ENCODE measurements around the gene ALG12.
"Not testable (repeated sequence)": the region's sequence is repeated elsewhere in the genome, so short reads cannot be mapped to it uniquely, and the experiment has no call there.

ALG12 gene

DNA sequence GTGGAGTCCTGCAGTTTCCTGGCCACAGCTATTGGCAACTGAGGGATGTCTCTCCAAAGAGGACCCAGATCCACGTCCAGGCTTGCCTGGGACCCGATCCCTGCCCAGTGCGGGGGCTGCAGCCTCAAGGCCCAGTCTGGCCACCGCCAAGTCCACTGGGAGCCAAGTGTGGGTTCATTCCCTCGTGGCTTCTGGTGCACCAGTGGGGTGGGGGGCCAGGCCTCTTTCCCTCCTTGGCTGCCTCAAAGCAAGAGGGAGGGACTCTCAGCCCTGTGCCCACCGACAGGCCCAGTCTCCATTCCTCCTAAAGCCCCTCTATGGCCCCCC lies 29.0 kb upstream of the ALG12 start:
- no peak for DNase-seq (ENCODE audit: low read depth in 2 of 3, low spot score in 2 of 3)

- no peak for DNase-seq (ENCODE audit: low read depth in 2 of 3, low spot score in 2 of 3)
These were observed 28.5 kb upstream of the ALG12 start for GRCh38 chr22:49946612-49947295.

GRCh38 chr22:49945042-49945794 lies 27.0 kb upstream of the ALG12 start:
- not testable (repeated sequence) for DNase-seq (ENCODE audit: low read depth in 2 of 3, low spot score in 2 of 3)

DNA sequence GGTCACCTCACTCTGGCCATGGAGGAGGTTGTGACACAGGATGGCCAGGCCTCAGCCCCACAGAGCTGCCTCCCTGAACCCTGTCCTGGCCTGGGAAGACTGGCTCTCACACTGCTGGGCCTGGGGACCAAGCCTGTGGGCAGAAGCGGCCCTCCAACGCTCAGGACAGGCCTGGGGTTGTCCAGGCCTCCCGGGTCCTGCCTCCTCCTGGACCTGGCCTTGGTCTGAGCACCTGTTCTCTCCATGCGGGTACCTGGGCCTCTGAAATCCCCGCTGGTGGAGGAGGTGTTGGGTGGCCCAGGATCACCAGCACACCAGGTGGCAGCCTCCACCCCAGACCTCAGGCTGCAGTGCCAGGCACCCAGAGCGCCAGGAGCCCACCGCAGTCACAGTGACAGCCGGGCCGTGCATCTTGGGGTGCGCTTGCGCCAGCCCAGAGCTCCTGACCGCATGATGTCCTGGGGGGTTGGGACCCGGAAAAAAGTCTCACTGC lies 26.2 kb upstream of the ALG12 start:
- no peak for DNase-seq (ENCODE audit: low read depth in 2 of 3, low spot score in 2 of 3)

GRCh38 chr22:49943771-49944398 lies 25.6 kb upstream of the ALG12 start:
- no peak for DNase-seq (ENCODE audit: low read depth in 2 of 3, low spot score in 2 of 3)

GRCh38 chr22:49943405-49943765 lies 25.1 kb upstream of the ALG12 start:
- no peak for DNase-seq (ENCODE audit: low read depth in 2 of 3, low spot score in 2 of 3)

DNA sequence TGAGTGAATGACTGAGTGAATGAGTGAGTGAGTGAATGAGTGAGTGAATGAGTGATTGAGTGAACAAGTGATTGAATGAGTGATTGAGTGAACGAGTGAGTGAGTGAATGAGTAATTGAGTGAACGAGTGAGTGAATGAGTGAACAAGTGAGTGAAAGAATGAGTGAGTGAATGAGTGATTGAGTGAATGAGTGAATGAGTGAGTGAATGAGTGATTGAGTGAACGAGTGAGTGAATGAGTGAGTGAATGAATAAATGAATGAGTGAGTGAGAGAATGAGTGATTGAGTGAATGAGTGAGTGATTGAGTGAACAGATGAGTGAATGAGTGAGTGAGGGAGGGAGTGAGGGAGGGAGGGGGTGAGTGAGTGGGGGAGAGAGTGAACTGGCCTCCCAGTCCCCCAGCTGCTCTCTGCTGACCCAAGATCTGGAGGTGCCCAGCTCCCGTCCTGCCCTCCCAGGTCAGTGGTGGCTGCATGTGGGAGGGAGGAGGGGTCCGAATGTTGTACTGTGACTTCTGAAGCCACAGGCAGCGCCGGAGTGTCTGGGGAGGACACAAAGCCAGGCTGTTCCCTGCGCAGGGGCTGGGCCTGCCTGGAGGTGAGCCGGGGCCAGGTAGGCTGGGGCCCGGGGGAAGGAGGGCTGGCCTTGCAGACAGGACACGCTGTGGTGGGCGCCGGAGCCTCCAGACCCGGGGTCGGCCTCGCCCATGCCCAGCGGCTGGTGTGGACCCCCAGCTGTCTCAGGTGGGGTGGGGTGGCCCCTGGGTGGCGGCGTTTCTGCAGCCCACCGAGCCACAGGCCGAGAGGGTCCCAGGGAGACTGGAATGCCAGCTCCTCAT lies 24.5 kb upstream of the ALG12 start:
- DNase-seq (ENCODE audit: low read depth in 2 of 3, low spot score in 2 of 3) = no peak

GRCh38 chr22:49941507-49942316 lies 23.5 kb upstream of the ALG12 start:
- no peak for DNase-seq (ENCODE audit: low read depth in 2 of 3, low spot score in 2 of 3)

DNA sequence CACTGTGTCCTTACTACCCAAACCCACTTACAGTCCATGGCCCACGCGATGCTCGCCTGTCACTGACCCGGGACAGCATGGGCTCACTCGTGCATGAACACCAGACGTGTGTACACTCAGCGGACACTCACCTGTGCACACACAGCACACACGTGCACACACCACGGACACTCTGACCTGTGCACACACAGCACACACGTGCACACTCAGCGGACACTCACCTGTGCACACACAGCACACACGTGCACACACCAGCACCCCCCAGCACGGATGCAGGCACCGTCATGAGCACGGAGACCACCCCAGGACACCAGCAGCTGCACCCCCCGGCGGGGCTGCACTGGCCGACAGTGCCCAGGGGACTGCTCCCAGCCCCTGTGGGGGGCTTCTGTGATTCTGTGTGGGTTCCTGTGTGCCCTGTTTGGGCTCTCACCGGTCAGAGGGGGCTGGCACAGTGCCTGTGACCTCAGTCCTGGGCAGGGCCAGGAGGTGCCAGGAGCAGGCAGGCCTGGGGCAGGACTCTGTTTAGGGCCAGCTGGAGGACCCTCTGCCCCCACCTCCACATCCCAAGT lies 20.4 kb upstream of the ALG12 start:
- no peak for DNase-seq (ENCODE audit: low read depth in 2 of 3, low spot score in 2 of 3)

GRCh38 chr22:49937758-49938564 lies 19.7 kb upstream of the ALG12 start:
- no peak for DNase-seq (ENCODE audit: low read depth in 2 of 3, low spot score in 2 of 3)

- no peak for DNase-seq (ENCODE audit: low read depth in 2 of 3, low spot score in 2 of 3)
These were observed 18.9 kb upstream of the ALG12 start for GRCh38 chr22:49936973-49937757.

DNA sequence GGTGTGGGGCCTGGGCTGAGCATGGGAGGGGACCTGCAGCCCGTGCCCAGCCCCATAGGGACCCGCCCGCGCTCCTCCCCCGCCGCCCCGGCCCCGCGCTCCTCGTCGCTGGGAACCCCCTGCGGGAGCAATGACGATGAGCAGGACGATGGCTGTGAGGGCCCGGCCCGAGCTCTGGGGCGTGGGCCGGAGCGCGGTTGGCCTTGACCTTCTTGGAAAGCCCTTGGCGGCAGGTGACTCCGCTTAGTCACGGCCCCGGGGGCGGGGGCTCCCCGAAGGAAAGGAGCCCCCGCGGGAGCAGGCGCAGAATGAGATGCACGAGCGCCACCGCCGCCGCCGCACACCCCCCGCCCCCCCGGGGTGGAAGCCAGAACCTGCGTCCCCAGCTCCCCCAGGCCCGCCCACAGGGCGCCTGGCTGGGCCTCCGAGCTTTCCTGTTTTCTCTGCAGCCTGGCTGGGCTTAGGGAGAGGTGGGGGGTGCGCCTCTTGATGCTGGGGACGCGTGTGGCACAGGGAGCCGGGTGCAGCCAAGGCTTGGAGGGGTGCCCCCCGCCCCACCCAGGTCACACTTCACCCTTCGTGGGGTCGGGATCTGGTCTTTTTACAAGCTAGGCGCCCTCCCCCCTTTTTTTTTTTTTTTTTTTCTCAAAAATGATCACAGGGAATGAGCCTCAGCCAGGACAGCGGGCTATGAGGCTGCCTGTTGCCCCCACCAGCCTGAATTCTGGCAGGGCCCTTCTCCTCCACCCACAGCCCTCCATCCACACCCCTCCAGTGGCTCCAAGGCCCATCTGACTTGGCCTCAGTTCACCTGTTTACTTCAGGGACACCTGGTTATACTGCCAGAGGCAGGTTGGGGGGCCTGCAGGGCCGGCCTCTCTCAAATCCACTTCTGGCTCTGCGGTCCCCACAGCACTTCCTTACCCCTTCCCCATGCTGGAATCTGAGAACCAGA lies 18.1 kb upstream of the ALG12 start:
- peak; percentile 92 to 99 (median 93) for DNase-seq (ENCODE audit: low read depth in 2 of 3, low spot score in 2 of 3)

GRCh38 chr22:49935561-49935960 lies 17.3 kb upstream of the ALG12 start:
- DNase-seq (ENCODE audit: low read depth in 2 of 3, low spot score in 2 of 3) = no peak

DNA sequence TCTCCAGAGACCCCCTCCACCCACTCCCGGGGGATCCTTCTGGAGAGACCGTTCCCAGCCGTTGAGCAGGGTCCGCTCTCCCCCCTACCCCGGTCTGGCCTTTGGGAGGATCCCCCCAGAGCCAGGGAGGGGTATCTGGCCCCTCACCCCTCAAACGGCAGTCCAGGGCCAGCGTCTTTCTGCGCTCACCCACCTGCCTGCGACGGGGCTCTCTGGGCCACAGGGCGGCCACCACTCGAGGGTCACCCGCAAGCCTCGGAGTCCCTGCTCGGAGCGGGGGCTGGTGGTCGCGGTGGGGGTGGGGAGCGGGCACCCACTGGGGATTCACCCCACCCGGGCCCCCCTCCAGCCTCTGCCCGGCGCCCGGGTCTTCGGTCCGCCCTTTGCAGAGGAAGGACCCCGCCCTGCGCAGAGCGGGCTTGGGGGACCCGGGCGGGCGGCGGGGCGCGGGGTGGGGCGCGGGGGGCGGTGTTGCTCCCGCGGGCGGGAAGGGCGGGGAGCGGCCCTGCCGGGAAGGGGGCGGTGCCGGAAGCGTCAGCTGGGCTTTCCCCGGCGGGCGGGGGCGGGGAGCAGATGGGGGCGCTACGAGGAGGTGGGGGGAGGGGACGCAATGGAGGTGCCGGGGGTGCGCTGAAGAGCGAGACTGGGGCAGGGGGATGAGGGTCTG lies 16.8 kb upstream of the ALG12 start:
- peak; percentile 73 to 78 (median 74) for DNase-seq (ENCODE audit: low read depth in 2 of 3, low spot score in 2 of 3)

- no peak for DNase-seq (ENCODE audit: low read depth in 2 of 3, low spot score in 2 of 3)
These were observed 16.1 kb upstream of the ALG12 start for GRCh38 chr22:49934160-49934890.

All from activated CD8-positive, alpha-beta memory T cell treated with anti-CD3 and anti-CD28 coated beads for 48 hours (primary cell).